HEK293 (cell line): ENCODE measurements around the gene EIF4B.

Experiments used
- FEZF1 ChIP-seq: fragments of 450-650 bp; formaldehyde crosslinking; IDR thresholded peaks from 2 replicates; pipeline ENCODE4 v1.5.1; 2016; ENCODE audit warnings: missing biosample characterization, missing genetic modification characterization
- TRIM28 ChIP-seq: IDR thresholded peaks from 2 replicates; pipeline ENCODE4 v1.6.1; 2011; ENCODE audit warnings: low read length, control low read depth, borderline replicate concordance
- ZNF114 ChIP-seq: fragments of 450-650 bp; formaldehyde crosslinking; IDR thresholded peaks from 2 replicates; pipeline ENCODE4 v1.5.0; 2017; ENCODE audit warnings: missing biosample characterization, missing genetic modification characterization
- ZNF174 ChIP-seq: fragments of 450-650 bp; formaldehyde crosslinking; IDR thresholded peaks from 2 replicates; pipeline ENCODE4 v1.5.0; 2017; ENCODE audit warnings: missing biosample characterization, mild to moderate bottlenecking, missing genetic modification characterization
- ZNF658 ChIP-seq: fragments of 450-650 bp; formaldehyde crosslinking; IDR thresholded peaks from 2 replicates; pipeline ENCODE4; 2016; ENCODE audit warnings: missing biosample characterization, missing genetic modification characterization
- ZNF747 ChIP-seq: fragments of 450-650 bp; formaldehyde crosslinking; IDR thresholded peaks from 2 replicates; pipeline ENCODE4 v1.5.1; 2016; ENCODE audit warnings: missing biosample characterization, missing genetic modification characterization
- TF ChIP-seq, protein P1 (sequence below): fragments of 450-650 bp; formaldehyde crosslinking; IDR thresholded peaks from 2 replicates; pipeline ENCODE4 v1.5.1; 2016; ENCODE audit warnings: missing biosample characterization, missing genetic modification characterization
- TF ChIP-seq, protein P2 (sequence below): fragments of 450-650 bp; formaldehyde crosslinking; IDR thresholded peaks from 2 replicates; pipeline ENCODE4 v1.5.1; 2016; ENCODE audit warnings: missing biosample characterization, missing genetic modification characterization

DNA sequence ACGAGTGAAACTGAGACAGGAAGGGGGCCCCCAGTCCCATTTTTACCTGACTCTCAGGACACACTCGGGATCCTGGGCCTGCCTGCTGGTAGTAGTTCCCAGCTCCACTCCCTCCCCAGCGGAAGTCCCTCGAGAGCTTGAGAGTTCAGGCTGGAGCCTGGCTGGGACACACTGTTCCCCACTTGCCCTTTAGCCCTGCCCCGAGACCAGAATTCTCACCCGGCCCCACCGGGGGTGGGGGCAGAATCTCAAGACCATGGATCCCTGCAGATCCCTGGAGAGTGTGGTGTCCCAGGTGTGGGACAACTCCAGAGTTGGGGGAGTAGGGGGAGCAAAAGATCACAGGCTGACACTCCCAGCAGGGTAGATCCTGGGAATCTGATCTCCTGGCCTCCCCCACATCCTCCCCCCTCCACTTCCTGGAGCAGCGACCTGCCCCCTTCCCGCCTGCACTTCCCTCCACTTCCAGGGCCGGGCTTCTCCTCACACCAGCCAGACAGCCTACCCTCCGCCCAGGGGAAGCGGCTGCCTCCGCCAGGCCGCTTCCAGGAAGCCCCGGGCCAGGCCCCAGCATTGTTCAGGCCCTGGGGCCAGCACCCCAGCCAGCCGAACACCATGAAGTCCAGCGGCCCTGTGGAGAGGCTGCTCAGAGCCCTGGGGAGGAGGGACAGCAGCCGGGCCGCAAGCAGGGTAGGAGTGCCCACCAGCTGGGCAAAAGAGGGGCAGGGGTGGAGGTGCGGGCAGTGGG, 43.5 kb downstream of the EIF4B start, which contains the start of gene TNS2:
- TF ChIP-seq ZNF747 (no peak), FEZF1 (no peak), TRIM28 (no peak), ZNF174 (no peak), ZNF114 (no peak), ZNF658 (tag by site-specific recombination) (no peak)
- TF ChIP-seq, protein P1, sequence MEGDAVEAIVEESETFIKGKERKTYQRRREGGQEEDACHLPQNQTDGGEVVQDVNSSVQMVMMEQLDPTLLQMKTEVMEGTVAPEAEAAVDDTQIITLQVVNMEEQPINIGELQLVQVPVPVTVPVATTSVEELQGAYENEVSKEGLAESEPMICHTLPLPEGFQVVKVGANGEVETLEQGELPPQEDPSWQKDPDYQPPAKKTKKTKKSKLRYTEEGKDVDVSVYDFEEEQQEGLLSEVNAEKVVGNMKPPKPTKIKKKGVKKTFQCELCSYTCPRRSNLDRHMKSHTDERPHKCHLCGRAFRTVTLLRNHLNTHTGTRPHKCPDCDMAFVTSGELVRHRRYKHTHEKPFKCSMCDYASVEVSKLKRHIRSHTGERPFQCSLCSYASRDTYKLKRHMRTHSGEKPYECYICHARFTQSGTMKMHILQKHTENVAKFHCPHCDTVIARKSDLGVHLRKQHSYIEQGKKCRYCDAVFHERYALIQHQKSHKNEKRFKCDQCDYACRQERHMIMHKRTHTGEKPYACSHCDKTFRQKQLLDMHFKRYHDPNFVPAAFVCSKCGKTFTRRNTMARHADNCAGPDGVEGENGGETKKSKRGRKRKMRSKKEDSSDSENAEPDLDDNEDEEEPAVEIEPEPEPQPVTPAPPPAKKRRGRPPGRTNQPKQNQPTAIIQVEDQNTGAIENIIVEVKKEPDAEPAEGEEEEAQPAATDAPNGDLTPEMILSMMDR (tag by site-specific recombination) = no peak
- TF ChIP-seq, protein P2, sequence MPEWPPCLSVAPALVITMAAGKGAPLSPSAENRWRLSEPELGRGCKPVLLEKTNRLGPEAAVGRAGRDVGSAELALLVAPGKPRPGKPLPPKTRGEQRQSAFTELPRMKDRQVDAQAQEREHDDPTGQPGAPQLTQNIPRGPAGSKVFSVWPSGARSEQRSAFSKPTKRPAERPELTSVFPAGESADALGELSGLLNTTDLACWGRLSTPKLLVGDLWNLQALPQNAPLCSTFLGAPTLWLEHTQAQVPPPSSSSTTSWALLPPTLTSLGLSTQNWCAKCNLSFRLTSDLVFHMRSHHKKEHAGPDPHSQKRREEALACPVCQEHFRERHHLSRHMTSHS (tag by site-specific recombination) = no peak
